Dedifferentiated amniotic fluid mesenchymal stem cell (primary cell): ENCODE measurements around the gene ZNF160.
"Not testable (repeated sequence)": the region's sequence is repeated elsewhere in the genome, so short reads cannot be mapped to it uniquely, and the experiment has no call there.

Source experiments
- DNase-seq: peaks from one replicate; pipeline ENCODE4 v3.0.0-alpha.2; 2016; ENCODE audit errors: extremely low spot score

The ZNF160 gene

GRCh38 chr19:53092723-53093122, 10.5 kb downstream of the ZNF160 start:
- no peak for DNase-seq

- no peak for DNase-seq
These were observed 11.6 kb downstream of the ZNF160 start for GRCh38 chr19:53091413-53092254.

- no peak for DNase-seq
These were observed 15.1 kb downstream of the ZNF160 start for GRCh38 chr19:53088091-53088490.

- DNase-seq, result no peak
These were observed 16.3 kb downstream of the ZNF160 start for GRCh38 chr19:53086949-53087348.

- DNase-seq, result no peak
These were observed 17.7 kb downstream of the ZNF160 start for GRCh38 chr19:53085496-53085895.

- no peak for DNase-seq
These were observed 20.3 kb downstream of the ZNF160 start for GRCh38 chr19:53082929-53083328.

GRCh38 chr19:53079313-53079924, 23.8 kb downstream of the ZNF160 start:
- DNase-seq, result no peak

- no peak for DNase-seq
These were observed 24.6 kb downstream of the ZNF160 start for GRCh38 chr19:53078668-53079067.

- no peak for DNase-seq
These were observed 26.2 kb downstream of the ZNF160 start for GRCh38 chr19:53076984-53077383.

GRCh38 chr19:53068834-53069233, 34.4 kb downstream of the ZNF160 start:
- DNase-seq, result no peak

GRCh38 chr19:53068199-53068598, 35.0 kb downstream of the ZNF160 start:
- DNase-seq, result no peak

- no peak for DNase-seq
These were observed 45.2 kb downstream of the ZNF160 start for GRCh38 chr19:53057904-53058580.

GRCh38 chr19:53055117-53055516, 48.1 kb downstream of the ZNF160 start:
- no peak for DNase-seq

GRCh38 chr19:53047379-53047778, 55.8 kb downstream of the ZNF160 start:
- DNase-seq, result no peak

- no peak for DNase-seq
These were observed 57.7 kb downstream of the ZNF160 start for GRCh38 chr19:53045536-53045935.

- DNase-seq, result no peak
These were observed 61.9 kb downstream of the ZNF160 start for GRCh38 chr19:53041366-53041765.

- DNase-seq, result no peak
These were observed 65.8 kb downstream of the ZNF160 start for GRCh38 chr19:53037101-53038097.

- no peak for DNase-seq
These were observed 68.1 kb downstream of the ZNF160 start for GRCh38 chr19:53034948-53035675.

GRCh38 chr19:53034054-53034453, 69.2 kb downstream of the ZNF160 start:
- DNase-seq, result no peak

GRCh38 chr19:53028306-53028705, 74.9 kb downstream of the ZNF160 start:
- DNase-seq, result not testable (repeated sequence)

- no peak for DNase-seq
These were observed 83.5 kb downstream of the ZNF160 start for GRCh38 chr19:53019684-53020083.
